Stimulated activated CD8-positive, alpha-beta memory T cell treated with anti-CD3 and anti-CD28 coated beads, Interleukin-4, amount 100 ng/mL, for 24 hours (primary cell): ENCODE data around the gene SKAP2.
A peak's percentile ranks its signal among the peaks of the same experiment; 100 is the strongest.

Experiments used
- DNase-seq: peaks from one replicate; pipeline ENCODE4 v3.0.0-alpha.2; 2020; ENCODE audit warnings: low read depth

Gene SKAP2

GRCh38 chr7:26694713-26695112 is 169.7 kb downstream of the SKAP2 start:
- no peak for DNase-seq

GRCh38 chr7:26694141-26694540 is 170.2 kb downstream of the SKAP2 start:
- no peak for DNase-seq

DNA sequence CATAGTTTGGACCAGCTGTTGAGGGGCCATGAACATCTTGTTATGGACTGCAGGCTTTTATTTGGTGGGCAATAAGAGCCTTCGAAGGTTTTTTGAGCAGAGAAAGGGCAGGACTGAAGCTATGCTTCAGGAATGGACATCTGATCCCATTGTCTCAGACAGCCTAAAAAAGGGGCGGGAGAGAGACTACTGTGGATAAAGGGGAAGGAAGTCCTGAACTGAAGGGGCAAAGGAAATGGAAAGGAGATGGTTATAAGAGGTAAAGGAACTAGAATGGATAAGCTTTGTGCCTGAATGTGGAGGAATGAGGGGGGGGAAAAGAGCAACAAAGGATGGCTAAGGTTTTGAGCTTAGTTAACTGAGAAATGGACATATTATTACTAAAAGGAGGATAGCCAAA is 172.5 kb downstream of the SKAP2 start:
- no peak for DNase-seq

DNA sequence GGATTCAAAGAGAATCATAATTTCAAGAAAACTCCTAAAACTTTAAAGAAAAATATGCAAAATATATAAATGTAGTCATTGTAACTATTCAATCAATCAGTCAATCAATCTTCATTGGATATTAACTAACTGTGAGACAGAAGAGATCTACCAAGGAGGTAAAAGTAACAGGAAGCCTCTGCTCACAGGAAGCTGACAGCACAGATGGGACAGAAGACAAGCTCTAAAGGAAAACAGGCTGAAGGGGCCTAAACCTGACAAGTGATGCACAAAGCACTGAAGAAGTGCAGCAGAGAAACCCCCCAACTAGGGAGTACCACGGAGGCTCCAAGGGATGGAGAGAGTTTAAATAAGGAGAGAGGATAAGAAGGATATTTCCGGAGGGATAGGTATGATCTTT is 173.0 kb downstream of the SKAP2 start:
- DNase-seq, result no peak

DNA sequence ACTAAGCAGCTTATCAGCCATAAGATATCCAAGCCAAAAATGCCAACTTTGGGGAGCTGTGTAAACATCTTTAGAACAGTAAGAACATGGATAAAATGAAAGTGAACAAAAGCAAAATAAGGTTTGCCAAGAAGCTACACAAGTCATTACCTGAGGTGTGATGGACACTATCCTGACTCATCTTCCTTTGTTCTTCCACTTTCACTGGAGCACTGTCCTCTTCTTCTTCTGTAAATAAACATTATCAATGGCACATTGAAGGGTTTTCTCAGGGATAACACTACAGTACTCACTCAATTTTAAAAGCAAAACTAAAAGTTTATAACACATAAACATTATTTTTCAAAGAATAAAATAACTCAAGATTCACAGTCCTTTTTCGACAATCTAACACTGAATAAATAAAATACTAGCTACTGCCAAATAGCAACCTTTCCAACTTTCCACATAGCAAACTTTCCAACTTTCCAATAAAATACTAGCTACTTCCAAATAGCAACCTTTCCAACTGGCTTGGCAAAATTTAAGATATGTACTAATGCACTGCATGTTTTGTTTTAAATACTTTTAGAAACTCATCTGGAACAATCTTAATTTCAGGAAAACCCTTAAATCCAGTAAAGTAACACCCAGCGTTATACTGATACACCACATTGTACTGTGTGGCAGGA is 174.1 kb downstream of the SKAP2 start:
- no peak for DNase-seq

DNA sequence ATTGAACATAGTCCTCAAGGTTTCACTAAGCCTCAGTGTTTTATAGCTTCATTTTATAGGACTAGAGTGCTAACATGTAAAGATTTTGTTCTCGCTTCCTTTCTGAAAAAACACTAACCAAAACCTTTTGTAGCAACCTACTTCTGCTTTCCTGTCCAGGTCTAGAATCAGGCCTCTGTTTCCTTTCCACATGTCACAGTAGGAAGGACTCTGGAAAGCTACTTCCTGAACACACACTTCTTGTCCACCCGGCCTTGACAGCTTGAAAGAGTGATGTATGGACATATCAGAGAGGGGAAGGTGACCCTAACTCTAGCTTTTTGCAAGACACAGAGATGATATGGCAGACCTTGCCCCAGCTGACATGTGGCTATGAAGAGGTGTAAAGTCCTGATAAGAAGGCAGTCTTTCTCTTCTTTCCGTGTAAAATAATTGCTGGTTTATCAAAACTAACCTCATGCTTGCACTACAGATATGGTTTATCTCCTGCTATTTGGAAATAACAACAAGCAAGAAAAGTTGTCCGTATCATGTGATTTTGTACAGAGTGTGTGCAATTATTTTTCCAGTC is 175.4 kb downstream of the SKAP2 start:
- DNase-seq, result no peak

GRCh38 chr7:26688388-26688787 is 176.0 kb downstream of the SKAP2 start:
- DNase-seq, result no peak

GRCh38 chr7:26687032-26687431 is 177.4 kb downstream of the SKAP2 start:
- DNase-seq, result no peak

GRCh38 chr7:26686448-26686981 is 177.9 kb downstream of the SKAP2 start:
- no peak for DNase-seq

DNA sequence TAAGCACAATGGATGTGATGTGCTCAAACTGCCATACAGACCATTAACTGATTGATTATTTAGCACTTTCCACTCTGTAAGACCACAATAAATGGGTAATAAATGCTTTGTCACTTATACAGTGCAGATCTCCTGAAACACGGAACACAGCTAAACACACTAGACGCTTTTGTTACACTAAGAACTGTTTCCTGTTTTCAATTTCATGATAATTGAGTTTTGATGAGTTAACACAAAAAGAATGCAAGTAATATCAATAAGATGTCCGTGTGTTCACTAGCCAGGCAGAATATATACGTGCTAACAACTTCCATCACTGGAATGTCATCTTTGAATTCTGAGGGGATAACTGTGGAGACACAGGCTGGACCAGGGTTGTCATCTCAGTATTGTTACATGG is 178.8 kb downstream of the SKAP2 start:
- no peak for DNase-seq

DNA sequence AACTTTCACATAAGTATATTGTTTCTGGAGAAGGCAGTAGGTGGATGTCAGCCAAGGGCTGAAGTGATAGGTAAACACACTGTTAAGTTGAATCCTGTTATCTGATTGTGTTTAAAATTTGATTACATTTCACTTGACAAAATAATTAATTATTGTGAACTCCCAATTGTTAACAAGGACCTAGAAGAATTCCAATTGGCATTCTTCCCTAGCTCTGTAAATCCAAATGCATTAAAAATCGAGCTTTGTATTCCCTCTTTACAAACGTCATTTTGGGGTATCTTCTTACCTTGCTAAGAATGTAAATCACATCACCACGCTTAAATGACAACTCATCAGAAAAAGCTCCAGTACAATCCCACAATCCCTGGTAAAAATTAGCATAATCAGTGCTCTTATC is 179.9 kb downstream of the SKAP2 start:
- DNase-seq, result no peak

- DNase-seq, result no peak
Measured at GRCh38 chr7:26683277-26683676, 181.1 kb downstream of the SKAP2 start.

- no peak for DNase-seq
Measured at GRCh38 chr7:26681819-26682418, 182.5 kb downstream of the SKAP2 start.

GRCh38 chr7:26680587-26680986 is 183.8 kb downstream of the SKAP2 start:
- no peak for DNase-seq

DNA sequence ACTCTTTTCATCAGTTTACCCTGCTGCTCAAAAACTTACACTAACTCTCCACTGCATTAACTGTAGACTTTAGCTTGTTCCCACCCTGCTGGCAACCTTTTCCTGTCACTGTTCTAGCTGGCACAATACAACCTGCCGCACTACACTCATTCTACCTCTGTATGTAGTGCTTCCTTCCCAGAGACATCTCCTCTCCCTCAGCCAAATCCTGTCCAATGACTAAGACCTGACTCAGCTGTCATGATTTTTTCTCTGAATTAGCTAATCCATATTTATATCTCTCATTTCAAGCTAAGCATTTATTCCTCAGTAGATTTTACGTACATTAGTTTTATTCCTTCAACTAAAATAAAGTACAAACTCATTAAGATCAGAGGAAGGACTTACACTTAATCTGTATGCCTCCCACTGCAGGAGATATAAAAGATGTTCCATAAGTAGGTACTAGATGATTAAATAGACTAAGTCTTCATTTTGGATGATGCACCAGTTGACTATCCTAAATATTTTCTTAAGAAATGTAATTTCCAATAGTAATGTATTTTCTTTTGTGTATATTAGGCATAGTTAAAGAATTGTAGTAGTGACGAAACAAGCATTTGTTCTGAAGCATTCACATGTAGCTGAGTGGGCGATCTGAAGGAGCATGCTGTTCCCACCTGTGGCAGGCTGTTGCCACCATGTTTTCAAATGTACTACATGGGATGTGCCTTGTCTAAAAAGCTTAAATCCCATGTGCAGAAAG is 189.1 kb downstream of the SKAP2 start:
- no peak for DNase-seq

- DNase-seq, result no peak
Measured at GRCh38 chr7:26673858-26674257, 190.5 kb downstream of the SKAP2 start.

GRCh38 chr7:26673271-26673670 is 191.1 kb downstream of the SKAP2 start:
- DNase-seq, result no peak

GRCh38 chr7:26670841-26671240 is 193.5 kb downstream of the SKAP2 start:
- no peak for DNase-seq

GRCh38 chr7:26670290-26670689 is 194.1 kb downstream of the SKAP2 start:
- DNase-seq, result no peak

DNA sequence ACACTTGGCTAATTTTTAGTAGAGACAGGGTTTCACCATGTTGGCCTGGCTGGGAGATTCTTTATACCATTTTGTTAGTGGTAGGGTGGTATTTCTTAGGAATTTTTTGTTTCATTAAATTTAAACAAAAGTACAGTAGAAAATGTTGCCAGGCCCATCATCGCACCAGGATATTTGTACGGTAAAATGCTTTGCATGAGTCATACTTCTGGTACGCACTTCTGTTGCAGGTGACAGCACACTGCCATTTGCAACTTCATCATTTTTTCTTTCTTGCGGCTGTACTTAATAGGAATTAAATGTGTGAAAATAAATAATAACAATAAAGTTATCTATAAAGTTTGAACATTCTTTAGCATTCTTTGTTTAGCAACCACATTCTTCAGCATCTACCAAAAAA is 195.6 kb downstream of the SKAP2 start:
- no peak for DNase-seq

- peak; percentile 16 for DNase-seq
Measured at GRCh38 chr7:26667514-26668133, 196.8 kb downstream of the SKAP2 start.

GRCh38 chr7:26664735-26665416 is 199.5 kb downstream of the SKAP2 start:
- DNase-seq, result no peak
